ENCODE measurements around the gene TSHZ1. TPM values are rescaled to one million over a fixed set of nuclear protein-coding genes. Genes with fewer than 3 reads are reported as not detected.

TSHZ1 gene, protein sequence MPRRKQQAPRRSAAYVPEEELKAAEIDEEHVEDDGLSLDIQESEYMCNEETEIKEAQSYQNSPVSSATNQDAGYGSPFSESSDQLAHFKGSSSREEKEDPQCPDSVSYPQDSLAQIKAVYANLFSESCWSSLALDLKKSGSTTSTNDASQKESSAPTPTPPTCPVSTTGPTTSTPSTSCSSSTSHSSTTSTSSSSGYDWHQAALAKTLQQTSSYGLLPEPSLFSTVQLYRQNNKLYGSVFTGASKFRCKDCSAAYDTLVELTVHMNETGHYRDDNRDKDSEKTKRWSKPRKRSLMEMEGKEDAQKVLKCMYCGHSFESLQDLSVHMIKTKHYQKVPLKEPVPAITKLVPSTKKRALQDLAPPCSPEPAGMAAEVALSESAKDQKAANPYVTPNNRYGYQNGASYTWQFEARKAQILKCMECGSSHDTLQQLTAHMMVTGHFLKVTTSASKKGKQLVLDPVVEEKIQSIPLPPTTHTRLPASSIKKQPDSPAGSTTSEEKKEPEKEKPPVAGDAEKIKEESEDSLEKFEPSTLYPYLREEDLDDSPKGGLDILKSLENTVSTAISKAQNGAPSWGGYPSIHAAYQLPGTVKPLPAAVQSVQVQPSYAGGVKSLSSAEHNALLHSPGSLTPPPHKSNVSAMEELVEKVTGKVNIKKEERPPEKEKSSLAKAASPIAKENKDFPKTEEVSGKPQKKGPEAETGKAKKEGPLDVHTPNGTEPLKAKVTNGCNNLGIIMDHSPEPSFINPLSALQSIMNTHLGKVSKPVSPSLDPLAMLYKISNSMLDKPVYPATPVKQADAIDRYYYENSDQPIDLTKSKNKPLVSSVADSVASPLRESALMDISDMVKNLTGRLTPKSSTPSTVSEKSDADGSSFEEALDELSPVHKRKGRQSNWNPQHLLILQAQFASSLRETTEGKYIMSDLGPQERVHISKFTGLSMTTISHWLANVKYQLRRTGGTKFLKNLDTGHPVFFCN (N-terminal part only)
- 10 to 100 TPM; 12.7 to 13.9 TPM for total RNA-seq

DNA sequence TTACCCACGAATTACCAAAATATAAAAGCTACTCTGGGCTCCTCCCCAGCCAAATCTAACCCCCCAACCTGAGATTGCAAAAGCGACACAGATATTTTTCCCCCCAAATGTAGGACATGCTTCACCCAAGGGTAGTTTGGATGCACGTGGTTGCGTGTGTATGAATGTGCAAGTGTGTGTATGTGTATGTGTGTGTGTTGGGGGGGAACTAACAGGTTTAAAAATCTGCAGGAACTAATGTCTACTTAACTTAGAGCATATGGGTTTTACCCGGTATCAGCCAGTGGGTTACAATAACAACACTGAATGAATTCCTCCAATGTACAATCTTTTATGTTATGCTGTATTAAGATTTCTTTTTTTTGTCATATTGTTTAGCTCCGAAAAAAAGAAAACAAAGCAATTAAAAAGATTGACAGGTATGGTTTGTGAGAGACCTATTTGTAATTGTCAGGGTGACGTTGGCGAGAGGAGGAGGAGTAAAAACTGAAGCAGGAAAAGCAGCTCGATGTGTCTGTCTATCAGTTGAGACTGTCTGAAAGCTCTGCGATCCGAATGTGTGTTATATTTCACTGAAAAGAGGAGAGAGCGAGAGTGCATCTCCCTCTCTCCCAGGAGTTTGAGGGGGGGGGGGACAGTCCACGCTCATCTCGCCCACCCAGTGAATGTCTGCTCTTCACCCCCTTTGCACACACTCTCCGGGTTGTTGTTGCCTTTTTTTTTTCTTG is at the start of gene TSHZ1:
Gene TSHZ1, plus strand, starts transcription at position 524 of the 728 bp plus-strand sequence. CDS start 1,080 bp downstream, outside the sequence.
- intact Hi-C loops (cut with micrococcal nuclease): loop anchor here (1.0 to 5.0 kb wide), 7 partner anchors 37 to 1282 kb away; partner anchors contain the start of genes TIMM21 and ZNF407
- Mint-ChIP-seq H3K27me3 (no peaks in the 10 kb centered on the region), H3K9me3 (no peaks in the 10 kb centered on the region), H3K36me3 (peaks cover 9% of the 10 kb centered on the region), H3K27ac (peak within 1 kb of the TSS; percentile 98), H3K4me3 (peak within 1 kb of the TSS; percentile 90), H3K4me1 (ENCODE audit: low read depth) (peaks cover 59% of the 10 kb centered on the region)
- peak; percentile 72 for DNase-seq
- POLR2A ChIA-PET: interaction anchor here (0.6 to 1.7 kb wide), 11 partner anchors 32 to 712 kb away, joined by 3 to 7 read pairs (median 4); no protein-coding TSS in a partner anchor
- CTCF ChIA-PET: no interaction called here

DNA sequence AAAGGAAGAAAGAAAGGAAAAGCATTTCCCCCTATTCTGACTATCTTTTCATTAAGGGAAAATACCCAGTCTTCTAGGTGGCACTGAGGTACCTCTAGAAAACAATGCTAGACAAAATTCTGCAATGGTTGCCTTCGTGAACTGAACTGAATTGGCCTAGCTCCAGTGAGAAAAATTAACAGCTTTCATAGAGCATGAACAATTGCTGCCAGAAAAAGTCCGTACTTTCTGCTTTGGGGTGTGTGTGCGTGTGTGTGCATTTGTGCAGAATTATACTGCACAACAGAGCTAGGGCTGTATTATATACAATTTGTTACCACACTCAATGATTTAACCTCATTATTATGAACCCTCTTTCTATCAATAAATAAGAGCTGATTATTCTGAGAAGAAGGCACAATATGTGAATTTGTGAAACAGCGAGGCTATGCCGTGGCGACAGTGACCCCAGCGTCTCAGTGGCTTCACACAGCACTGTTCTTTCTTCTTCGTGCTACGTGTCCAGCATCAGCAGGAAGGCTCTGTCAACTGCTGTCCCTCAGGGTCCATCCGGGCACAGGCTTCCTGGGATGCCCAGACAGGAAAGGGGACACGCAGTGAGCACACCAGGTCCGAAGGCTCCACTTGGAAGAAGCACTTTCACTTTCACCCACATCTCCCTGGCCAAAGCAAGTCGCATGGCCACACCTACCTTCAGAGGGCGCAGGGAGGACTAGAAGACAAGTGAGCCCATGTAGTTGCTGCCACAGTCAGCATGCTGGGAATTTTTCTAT is 49.2 kb upstream of the TSHZ1 start:
- Mint-ChIP-seq H3K27me3 (no peaks in the 10 kb centered on the region), H3K36me3 (no peaks in the 10 kb centered on the region), H3K9me3 (no peaks in the 10 kb centered on the region), H3K27ac (no peak overlapping the region), H3K4me3 (peak overlapping the region; percentile 69), H3K4me1 (ENCODE audit: low read depth) (peaks cover 11% of the 10 kb centered on the region)
- intact Hi-C loops (cut with micrococcal nuclease): no loop called here
- DNase-seq: peak; percentile 17
- ChIA-PET CTCF (no interaction called here), POLR2A (no interaction called here)

DNA sequence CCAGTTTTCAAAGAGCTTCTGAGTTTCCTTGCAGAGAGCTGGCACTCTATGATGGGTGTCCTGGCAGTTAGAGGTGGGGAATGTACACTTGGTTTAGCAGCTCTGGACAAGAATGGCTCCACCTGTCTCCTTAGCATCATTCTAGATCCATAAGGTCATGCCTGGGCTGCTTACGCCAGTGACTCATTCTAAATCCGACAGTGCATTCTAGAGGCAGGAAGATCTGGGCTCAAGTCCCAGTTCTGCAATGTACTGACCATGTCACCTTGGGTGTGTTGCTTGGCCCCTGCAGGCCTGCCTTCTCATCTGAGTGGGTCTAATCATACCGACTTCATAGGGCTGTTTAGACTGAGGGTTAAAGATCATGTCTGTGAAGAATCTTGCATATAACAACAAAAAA is 48.1 kb upstream of the TSHZ1 start:
- DNase-seq: no peak
- Mint-ChIP-seq H3K27ac (no peak overlapping the region), H3K36me3 (no peaks in the 10 kb centered on the region), H3K27me3 (peaks cover 3% of the 10 kb centered on the region), H3K4me1 (ENCODE audit: low read depth) (peaks cover 11% of the 10 kb centered on the region), H3K4me3 (no peak overlapping the region), H3K9me3 (no peaks in the 10 kb centered on the region)
- ChIA-PET CTCF (interaction anchor here (1.0 kb wide), 1 partner anchor 266 kb away, joined by 3 read pairs; no protein-coding TSS in a partner anchor), POLR2A (no interaction called here)
- intact Hi-C loops (cut with micrococcal nuclease): no loop called here

DNA sequence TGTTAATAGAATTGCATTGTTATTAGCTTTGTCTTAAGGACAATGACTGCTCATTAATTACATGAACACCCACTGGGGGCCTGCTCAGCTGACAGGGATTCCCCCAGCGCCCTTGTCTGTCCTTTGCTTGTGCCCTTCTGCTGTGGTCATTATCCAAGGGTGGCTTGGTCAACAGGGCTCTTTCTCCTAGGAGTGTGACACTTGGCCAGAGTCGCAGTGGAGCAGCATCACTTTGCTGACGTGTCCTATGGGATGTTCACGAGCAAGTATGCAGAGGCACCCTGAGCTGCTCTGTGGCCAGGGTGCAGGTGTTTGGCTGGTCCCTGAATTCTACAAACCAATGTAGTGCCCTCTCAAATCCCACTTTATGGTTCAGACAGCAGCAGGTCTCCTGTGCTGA is 47.6 kb upstream of the TSHZ1 start:
- ChIA-PET POLR2A (no interaction called here), CTCF (interaction anchor here (1.0 kb wide), 1 partner anchor 266 kb away, joined by 3 read pairs; no protein-coding TSS in a partner anchor)
- no peak for DNase-seq
- Mint-ChIP-seq H3K27ac (no peak overlapping the region), H3K4me3 (no peak overlapping the region), H3K9me3 (no peaks in the 10 kb centered on the region), H3K4me1 (ENCODE audit: low read depth) (peaks cover 11% of the 10 kb centered on the region), H3K36me3 (no peaks in the 10 kb centered on the region), H3K27me3 (peaks cover 3% of the 10 kb centered on the region)
- intact Hi-C loops (cut with micrococcal nuclease): no loop called here

DNA sequence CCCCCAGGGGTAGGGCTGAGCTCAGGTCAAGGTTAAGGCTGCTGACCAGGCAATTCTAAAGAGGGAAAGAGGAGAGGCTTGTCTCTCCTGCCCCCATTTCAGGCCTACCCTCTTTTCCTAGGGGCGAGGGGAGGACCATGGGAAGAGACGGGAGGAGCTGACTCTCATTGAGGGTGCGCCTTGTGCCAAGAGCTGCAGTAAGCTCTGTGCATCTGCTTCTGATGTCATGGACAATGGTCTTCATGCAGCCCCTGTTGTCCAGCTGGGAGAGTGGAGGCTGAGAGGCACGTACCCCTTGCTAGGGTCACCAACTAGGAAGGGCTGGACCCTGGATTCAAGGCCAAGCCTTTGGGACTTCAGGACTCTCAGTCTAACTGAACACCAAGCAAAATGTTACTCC is 46.9 kb upstream of the TSHZ1 start:
- H3K4me1 Mint-ChIP-seq (ENCODE audit: low read depth): peaks cover 11% of the 10 kb centered on the region
- ChIA-PET CTCF (no interaction called here), POLR2A (no interaction called here)
- H3K9me3 Mint-ChIP-seq: no peaks in the 10 kb centered on the region
- no peak overlapping the region for H3K4me3 Mint-ChIP-seq
- peaks cover 3% of the 10 kb centered on the region for H3K27me3 Mint-ChIP-seq
- no peak for DNase-seq
- H3K36me3 Mint-ChIP-seq: no peaks in the 10 kb centered on the region
- intact Hi-C loops (cut with micrococcal nuclease): no loop called here
- no peak overlapping the region for H3K27ac Mint-ChIP-seq

DNA sequence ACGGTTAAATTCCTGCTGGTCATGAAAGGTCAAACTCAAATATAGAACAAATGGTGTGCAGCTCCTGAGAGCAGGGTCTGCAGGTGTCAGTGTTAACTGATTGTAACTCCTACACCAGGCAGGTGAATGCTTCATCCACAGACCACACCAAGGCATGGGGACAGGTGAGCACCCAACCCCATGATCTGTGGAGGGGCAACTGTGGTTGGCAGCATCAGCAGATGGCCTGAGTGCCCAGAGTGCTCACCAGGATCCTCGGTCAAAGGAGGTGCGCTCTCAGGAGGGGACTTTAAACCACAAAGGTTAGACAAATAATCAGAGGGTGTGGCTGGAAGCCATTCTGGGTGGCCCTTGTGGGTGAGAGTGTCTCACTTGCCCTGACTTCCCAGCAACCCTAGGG is 46.1 kb upstream of the TSHZ1 start:
- intact Hi-C loops (cut with micrococcal nuclease): no loop called here
- Mint-ChIP-seq H3K27ac (no peak overlapping the region), H3K4me3 (no peak overlapping the region), H3K27me3 (peaks cover 3% of the 10 kb centered on the region), H3K4me1 (ENCODE audit: low read depth) (peaks cover 11% of the 10 kb centered on the region), H3K9me3 (no peaks in the 10 kb centered on the region), H3K36me3 (no peaks in the 10 kb centered on the region)
- DNase-seq: no peak
- CTCF ChIA-PET: interaction anchor here (0.6 kb wide), 1 partner anchor 125 kb away, joined by 3 read pairs; no protein-coding TSS in a partner anchor
- POLR2A ChIA-PET: no interaction called here

DNA sequence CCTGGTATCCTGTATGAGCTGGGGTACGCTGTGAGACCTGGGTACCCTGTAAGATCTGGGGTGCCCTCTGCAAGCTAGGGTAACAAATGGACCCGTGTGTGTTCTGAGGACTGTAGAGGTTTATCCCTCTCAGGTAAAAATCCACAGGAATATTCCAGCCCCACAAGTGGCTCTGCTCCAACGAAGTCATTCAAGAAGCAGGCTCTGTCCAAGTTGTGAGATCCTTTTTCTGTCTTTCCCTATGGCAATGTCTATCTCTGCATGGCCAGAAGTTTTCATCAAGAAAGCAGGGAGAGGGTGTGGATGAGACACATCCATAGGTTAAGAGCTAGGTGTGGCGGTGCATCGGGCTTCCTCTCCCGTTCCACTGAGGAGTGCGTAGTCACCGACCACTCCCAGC is 44.7 kb upstream of the TSHZ1 start:
- peaks cover 3% of the 10 kb centered on the region for H3K27me3 Mint-ChIP-seq
- intact Hi-C loops (cut with micrococcal nuclease): no loop called here
- no peaks in the 10 kb centered on the region for H3K9me3 Mint-ChIP-seq
- H3K4me1 Mint-ChIP-seq (ENCODE audit: low read depth): peaks cover 11% of the 10 kb centered on the region
- H3K36me3 Mint-ChIP-seq: no peaks in the 10 kb centered on the region
- POLR2A ChIA-PET: no interaction called here
- CTCF ChIA-PET: interaction anchor here (0.7 kb wide), 1 partner anchor 523 kb away, joined by 3 read pairs; no protein-coding TSS in a partner anchor
- no peak overlapping the region for H3K4me3 Mint-ChIP-seq
- no peak overlapping the region for H3K27ac Mint-ChIP-seq
- DNase-seq: no peak

DNA sequence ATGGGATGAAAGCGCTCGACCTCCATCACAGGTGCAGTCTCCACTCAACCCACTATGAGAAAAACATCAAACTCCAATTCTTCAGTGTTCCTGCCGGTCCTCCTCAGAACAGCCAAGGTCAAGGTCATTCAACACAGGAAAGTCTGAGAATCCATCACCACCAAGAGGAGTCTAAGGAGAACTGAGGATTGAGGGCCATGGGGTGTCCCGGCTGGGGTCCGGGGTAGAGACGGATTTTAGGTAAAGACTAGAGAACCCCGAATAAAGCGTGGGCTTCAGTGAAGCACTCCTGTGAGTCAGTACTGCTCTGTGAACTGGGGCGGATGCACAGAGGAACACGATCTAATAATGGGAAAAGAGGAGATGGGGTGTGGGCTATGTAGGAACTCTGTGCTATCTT is 43.5 kb upstream of the TSHZ1 start:
- Mint-ChIP-seq H3K27me3 (peaks cover 5% of the 10 kb centered on the region), H3K36me3 (no peaks in the 10 kb centered on the region), H3K4me1 (ENCODE audit: low read depth) (no peaks in the 10 kb centered on the region), H3K27ac (no peak overlapping the region), H3K4me3 (no peak overlapping the region), H3K9me3 (no peaks in the 10 kb centered on the region)
- POLR2A ChIA-PET: no interaction called here
- DNase-seq: no peak
- CTCF ChIA-PET: no interaction called here
- intact Hi-C loops (cut with micrococcal nuclease): no loop called here

DNA sequence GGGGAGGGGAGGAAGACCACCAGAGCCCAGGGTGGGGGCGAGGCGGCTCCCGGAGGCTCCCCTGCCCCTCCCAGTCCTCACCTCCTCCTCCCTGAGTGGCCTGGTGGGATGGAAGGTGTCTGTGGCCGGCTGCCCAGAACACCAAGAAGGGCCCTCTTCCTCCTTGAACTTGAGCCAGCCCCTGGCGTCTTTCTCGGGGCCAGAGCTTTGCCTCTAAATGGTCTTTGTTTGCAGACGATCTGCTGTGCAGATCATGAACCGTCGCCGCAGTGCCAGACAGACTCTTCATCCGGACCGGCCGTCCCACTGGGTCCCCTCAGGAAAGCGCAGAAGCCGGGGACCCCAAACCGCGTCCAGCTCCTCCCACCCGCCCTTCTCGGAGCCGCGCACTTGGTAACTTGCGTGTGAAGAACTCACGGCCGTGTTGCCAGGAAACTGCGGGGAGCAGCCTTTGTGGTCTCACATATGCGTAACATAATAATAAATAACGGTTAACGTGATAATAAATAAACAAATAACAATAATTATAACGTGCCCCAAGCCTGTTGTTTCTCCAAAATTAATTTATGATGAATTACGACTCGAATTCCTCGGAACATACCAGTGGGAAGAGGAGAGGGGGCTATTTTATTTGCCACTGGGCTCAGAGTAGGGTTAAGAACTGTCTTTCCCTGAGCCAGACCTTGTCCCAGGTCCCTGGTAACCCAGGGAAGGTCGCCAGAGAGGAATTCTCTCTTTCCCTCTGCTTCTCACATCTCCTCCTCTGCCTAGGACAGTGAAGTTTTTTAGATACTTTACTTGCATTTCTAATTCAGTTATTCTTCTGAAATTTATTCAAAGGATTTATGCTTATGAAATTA is 42.6 kb upstream of the TSHZ1 start:
- H3K36me3 Mint-ChIP-seq: no peaks in the 10 kb centered on the region
- intact Hi-C loops (cut with micrococcal nuclease): no loop called here

DNA sequence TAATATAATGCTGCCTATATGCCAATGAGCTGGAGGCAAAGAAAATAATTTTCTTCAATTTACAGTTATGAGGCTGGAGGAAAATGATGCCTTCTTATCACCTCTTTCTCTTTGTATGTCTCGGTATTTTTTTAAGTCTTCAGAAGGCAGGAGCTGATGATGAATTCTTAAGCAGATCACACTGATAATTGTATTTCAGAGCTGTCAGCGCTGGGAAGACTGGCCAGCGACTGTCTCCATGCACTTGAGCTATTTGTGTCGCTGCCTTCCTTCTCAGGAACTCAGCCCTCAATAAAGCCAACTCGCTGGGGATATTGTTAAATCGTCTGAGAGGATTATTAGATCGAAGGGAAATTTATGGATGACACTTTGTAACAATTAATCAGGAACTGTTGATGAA is 42.0 kb upstream of the TSHZ1 start:
- Mint-ChIP-seq H3K27ac (no peak overlapping the region), H3K36me3 (no peaks in the 10 kb centered on the region), H3K4me1 (ENCODE audit: low read depth) (no peaks in the 10 kb centered on the region), H3K27me3 (peaks cover 5% of the 10 kb centered on the region), H3K4me3 (no peak overlapping the region), H3K9me3 (no peaks in the 10 kb centered on the region)
- CTCF ChIA-PET: no interaction called here
- DNase-seq: no peak
- POLR2A ChIA-PET: no interaction called here
- intact Hi-C loops (cut with micrococcal nuclease): no loop called here

More for the DNA sequence above, 42.6 kb upstream of the TSHZ1 start:
- H3K9me3 Mint-ChIP-seq: no peaks in the 10 kb centered on the region
- H3K27ac Mint-ChIP-seq: no peak overlapping the region
- H3K27me3 Mint-ChIP-seq: peaks cover 5% of the 10 kb centered on the region
- no peaks in the 10 kb centered on the region for H3K4me1 Mint-ChIP-seq (ENCODE audit: low read depth)
- ChIA-PET POLR2A (no interaction called here), CTCF (no interaction called here)
- no peak overlapping the region for H3K4me3 Mint-ChIP-seq
- DNase-seq: no peak

DNA sequence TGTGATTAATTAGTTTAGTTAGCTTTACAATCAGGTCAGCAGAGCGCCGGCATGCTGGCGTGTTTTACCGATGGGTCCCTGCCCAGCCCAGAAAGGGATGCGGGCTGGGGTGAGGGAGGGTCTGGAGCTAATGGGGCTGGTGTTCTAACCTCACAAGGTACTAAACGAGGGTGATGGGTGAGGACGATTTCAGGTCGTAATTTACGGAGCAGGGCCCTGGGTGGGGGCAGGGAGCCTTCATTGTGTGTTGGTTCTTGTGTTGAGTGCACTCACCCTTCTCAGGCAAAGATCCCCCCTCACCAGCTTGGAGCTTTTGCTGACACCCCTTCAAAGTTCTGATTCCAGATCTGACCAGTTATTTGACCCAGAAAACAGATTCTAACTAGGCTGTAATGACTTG is 41.2 kb upstream of the TSHZ1 start:
- Mint-ChIP-seq H3K27me3 (peaks cover 5% of the 10 kb centered on the region), H3K36me3 (no peaks in the 10 kb centered on the region), H3K4me3 (no peak overlapping the region), H3K4me1 (ENCODE audit: low read depth) (no peaks in the 10 kb centered on the region), H3K27ac (no peak overlapping the region), H3K9me3 (no peaks in the 10 kb centered on the region)
- DNase-seq: no peak
- intact Hi-C loops (cut with micrococcal nuclease): no loop called here
- ChIA-PET POLR2A (no interaction called here), CTCF (no interaction called here)

Measured in activated CD4-positive, alpha-beta memory T cell treated with anti-CD3 and anti-CD28 coated beads for 36 hours (primary cell).